NCI-H2029 treated with DMSO at 0.1 percent for 48 hours (cell line): ENCODE data around the gene SCAF11.
A peak's percentile ranks its signal among the peaks of the same experiment; 100 is the strongest.

Experiments
- DNase-seq: peaks from one replicate; lab custom pipeline; 2025; lab: John Stamatoyannopoulos, UW

Gene SCAF11

DNA sequence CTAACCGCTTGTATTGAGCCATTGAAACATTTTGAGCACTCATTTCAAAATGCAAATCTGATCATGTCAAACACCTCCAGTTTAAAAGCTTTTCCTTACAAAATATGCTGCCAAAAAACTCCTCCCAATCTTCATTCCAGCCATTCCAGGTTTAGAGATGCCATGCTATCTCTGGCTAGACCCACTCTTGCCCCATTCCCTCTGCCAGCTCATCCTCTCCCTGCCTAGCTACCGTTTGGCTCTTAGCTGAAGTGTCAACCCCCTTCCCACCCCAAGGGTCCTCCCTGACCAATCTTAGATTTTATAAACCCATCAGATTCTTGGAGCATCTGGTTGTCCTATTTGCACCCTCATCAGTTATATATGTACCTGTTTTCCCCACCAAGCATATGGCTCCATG is 75.0 kb downstream of the SCAF11 start:
- DNase-seq: no peak

DNA sequence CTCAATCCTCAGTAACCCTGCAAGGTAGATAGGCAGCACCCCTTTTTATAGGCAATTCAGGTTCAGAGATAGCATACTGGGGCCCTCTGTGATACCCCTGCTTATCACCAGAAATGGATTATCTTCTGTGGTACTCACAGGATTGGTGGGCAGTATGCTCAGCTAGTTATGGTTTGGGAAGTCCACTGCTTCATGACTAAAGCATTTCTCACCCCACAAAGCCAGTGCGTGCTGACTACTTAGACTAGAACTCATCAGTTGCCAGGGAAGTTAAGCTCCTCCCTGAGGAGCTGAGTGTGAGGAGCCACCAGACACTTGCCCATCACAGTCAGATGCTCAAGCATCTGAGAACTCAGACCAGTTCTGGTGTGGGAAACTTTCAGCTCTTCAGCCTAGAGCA is 76.3 kb downstream of the SCAF11 start:
- DNase-seq: no peak

- DNase-seq: no peak
These were observed 76.7 kb downstream of the SCAF11 start for GRCh38 chr12:45913631-45914030.

DNA sequence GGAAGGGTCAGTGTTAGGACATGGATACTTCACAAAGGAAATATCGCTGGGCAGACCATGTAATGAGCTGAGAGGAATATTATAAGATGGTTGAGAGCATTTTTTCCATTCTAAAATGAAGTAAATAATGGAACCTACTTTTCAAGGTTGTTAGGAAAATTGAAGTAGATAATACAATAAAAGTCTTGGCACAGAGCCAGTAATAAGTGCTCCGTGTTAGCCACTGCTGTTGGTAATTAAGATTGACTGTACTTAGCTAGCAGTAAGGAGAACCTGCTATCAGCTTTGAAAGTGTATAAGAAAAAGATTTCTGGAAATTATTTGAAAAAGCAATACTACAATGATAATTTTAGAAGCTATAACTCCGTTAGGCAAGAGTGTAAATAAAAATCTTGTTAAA is 77.6 kb downstream of the SCAF11 start:
- peak; percentile 18 for DNase-seq

DNA sequence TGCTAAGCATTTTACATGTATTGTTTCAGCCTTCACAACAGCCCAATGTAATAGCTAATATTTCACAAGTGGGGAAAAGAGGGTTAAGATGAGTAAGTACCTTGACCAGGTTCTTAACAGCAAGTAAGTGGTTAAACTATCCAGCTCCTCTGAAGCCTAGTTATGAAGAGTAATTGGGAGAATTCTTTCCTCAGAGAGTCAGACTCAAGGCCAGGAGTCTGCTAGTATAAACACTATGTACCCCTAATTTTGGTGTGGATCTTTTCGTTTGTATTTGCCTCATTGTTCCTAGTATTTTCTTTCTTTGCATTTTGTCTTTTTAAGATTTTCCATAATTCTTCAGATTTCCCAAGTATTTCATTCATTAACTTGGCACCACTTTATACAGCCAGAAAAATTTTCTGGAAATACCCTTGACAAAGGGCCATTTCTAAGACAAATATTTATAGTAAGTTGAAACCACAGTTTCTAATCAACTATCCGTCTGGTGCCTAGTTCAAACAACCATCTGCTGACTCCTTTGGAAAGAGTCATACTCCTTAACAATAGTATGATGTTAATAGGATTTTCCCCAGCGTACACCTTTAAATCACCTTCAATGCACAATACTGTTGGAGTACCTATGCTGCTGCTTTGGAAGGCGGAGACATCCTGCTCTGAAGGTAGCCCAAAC is 81.2 kb downstream of the SCAF11 start:
- no peak for DNase-seq

- no peak for DNase-seq
These were observed 82.4 kb downstream of the SCAF11 start for GRCh38 chr12:45907955-45908354.

- DNase-seq: no peak
These were observed 92.3 kb downstream of the SCAF11 start for GRCh38 chr12:45898094-45898493.

DNA sequence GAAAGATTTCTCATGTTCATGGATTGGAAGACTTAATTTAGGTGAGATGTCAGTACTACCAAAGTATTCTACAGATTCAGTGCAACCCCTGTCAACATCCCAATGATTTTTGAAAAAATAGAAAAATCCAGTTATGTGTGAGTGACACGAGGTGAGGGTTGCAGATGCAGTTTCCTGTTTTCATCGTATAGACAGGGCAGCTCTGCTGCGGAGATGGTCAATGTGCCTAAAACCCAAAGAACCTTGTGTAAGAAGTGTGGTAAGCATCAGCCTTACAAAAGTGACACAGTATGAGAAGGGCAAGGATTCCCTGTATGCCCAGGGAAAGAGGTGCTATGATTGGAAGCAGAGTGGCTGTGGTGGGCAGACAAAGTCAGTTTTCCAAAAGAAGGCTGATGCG is 94.4 kb downstream of the SCAF11 start:
- DNase-seq: no peak

GRCh38 chr12:45893240-45893639 is 97.1 kb downstream of the SCAF11 start:
- DNase-seq: no peak

DNA sequence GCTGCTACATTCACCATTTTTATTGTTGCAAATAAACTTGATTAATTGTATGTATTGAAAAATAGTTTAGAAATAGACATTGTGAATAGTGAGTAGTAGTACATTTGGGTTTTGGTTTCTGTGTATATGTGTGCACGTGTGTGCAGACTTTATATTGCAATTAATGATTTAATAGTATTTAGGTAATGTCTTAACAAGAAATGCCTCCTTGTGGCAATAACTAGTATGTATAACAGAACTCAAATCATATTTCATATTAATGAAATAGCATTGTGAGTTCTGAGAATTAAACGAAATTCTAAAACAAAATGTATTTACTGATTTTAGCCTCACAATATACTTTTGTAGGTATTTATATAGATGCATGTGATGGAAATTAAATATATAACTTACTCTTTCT is 100.1 kb downstream of the SCAF11 start:
- no peak for DNase-seq

GRCh38 chr12:45887544-45887943 is 102.8 kb downstream of the SCAF11 start:
- no peak for DNase-seq

DNA sequence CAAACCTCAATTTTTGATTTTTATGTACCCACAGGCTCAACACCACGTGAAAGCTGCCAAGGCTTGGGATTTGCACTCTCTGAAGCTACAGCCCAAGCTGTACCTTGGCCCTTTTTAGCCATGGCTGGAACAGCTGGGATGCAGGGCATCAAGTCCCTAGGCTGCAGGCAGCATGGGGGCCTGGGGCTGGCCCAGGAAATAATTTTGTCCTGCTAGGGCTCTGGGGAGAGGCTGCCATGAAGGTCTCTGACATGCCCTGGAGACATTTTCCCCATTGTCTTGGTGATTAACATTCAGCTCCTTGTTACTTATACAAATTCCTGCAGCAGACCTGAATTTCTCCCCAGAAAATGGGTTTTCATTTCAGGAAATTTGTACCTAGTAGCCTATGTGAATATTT is 103.7 kb downstream of the SCAF11 start:
- DNase-seq: no peak

- no peak for DNase-seq
These were observed 107.2 kb downstream of the SCAF11 start for GRCh38 chr12:45883187-45883586.

DNA sequence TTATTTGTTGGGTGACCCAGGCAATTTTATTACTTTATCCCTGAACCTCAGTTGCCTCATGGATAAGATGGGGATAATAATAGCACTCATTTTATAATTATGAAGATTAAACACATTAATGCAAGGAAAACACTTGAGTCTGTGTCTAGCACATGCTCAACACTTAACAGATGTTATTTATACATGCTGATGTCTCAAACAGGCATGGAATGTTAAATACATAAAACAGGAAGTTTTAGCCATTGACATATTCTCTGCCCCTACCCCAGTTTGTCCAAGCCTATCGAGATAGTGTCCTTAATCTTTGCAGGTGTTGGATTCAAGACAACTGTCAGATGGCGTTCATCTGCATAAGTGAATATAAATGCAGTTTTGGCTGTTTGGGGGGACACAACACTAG is 109.8 kb downstream of the SCAF11 start:
- DNase-seq: no peak

GRCh38 chr12:45879363-45879895 is 110.9 kb downstream of the SCAF11 start:
- DNase-seq: no peak

DNA sequence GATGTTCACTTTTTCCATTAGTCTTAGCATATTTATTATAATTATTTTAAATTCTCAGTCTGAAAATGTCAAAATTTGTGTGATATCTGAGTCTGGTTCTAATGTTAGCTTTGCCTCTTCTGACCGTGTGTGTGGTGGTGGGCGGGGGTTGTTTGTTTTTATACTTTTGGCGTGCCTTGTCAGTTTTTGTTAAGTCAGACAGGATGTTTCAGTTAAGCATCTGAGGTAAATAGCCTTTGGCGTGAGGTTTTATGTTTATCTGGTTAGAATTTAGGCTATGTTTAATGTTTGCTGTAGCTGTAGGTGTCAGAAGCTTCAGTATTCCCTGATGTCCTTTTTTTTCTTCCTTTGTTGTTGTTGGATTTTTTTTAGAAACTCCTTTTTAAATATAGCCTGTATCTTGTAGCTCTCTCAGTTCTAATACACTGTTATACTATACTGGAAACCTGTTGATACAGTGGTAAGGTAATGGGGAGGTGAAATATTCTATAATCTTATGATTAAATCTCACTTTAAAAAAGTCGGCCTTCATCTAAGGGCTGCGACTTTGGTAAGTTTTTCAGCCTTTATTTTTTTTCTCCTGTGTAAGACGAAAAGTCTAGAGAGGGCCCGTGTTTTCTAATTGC is 111.6 kb downstream of the SCAF11 start:
- DNase-seq: no peak

DNA sequence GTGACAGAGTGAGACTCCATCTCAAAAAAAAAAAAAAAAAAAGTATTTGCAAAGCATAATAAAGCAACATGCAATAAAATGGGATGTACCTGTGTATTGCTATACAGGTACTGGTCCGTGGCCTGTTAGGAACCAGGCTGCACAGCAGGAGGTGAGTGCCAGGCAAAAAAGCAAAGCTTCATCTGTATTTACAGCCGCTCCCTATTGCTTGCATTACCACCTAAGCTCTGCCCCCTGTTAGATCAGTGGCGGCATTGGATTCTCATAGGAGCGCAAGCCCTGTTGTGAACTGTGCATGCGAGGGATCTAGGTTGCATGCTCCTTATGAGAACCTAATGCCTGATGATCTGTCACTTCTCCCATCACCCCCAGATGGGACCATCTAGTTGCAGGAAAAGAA is 113.3 kb downstream of the SCAF11 start:
- DNase-seq: no peak

DNA sequence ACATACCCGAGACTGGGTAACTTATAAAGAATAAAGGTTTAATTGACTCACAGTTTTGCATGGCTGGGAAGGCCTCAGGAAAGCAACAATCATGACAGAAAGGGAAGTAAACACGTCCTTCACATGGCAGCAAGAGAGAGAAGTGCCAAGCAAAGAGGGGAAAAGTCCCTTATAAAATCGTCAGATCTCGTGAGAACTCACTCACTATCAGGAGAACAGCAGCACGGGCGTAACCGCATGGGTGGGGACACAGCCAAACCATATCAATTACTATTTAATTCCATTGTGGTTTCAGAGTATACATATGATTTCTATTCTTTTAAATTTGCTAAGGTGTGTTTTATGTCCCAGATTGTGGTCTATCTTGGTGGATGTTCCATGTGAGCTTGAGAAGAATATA is 117.9 kb downstream of the SCAF11 start:
- DNase-seq: no peak
